Gastrocnemius medialis (tissue), 4 donors: ENCODE results near the gene TDRD5. TPM values are rescaled to one million over a fixed set of nuclear protein-coding genes. Genes with fewer than 3 reads are reported as not detected.

ENCODE experiments used
- ATAC-seq, 2 donors: fragments of 150-250 bp; one replicate each; pipeline ENCODE4 v1.9.1; 2016
- DNase-seq, 2 donors: peaks; one replicate each; pipeline ENCODE4 v3.0.0-alpha.2; 2019
- H3K27ac ChIP-seq, 4 donors: fragments of 200-600 bp; sonication (generic); 1 replicate in 1 of 4; 2 replicates in 3 of 4; pipeline ENCODE4 v1.5.1; 2016 to 2018; ENCODE audit warnings: mild to moderate bottlenecking in 2 of 4, moderate library complexity in 1 of 4
- H3K27me3 ChIP-seq, 3 donors: fragments of 200-600 bp; sonication (generic) in 2 of 3; 1 replicate in 1 of 3; 2 replicates in 2 of 3; pipeline versions ENCODE4 v1.5.1 to v1.6.0; 2016 to 2019; ENCODE audit warnings: mild to moderate bottlenecking in 1 of 3, moderate library complexity in 1 of 3
- H3K36me3 ChIP-seq, 2 donors: fragments of 200-600 bp; sonication (generic) in 1 of 2; one replicate each; pipeline ENCODE4 v1.5.1; 2017 to 2018
- H3K4me1 ChIP-seq, 2 donors: fragments of 200-600 bp; sonication (generic) in 1 of 2; one replicate each; pipeline ENCODE4 v1.5.1; 2016 to 2017; ENCODE audit warnings: mild to moderate bottlenecking in 2 of 2
- H3K4me3 ChIP-seq, 4 donors: fragments of 200-600 bp; sonication (generic) in 3 of 4; 1 replicate in 1 of 4; 2 replicates in 3 of 4; pipeline ENCODE4 v1.5.1; 2016 to 2019; ENCODE audit warnings: mild to moderate bottlenecking in 2 of 4
- H3K9me3 ChIP-seq, 3 donors: fragments of 200-600 bp; sonication (generic) in 2 of 3; 1 replicate in 1 of 3; 2 replicates in 2 of 3; pipeline ENCODE4 v1.5.1; 2016 to 2019
- POLR2A ChIP-seq, 2 donors: fragments of 450-650 bp; IDR thresholded peaks; one replicate each; pipeline ENCODE4 v1.6.1; 2017; ENCODE audit warnings: antibody characterized with exemption in 2 of 2, mild to moderate bottlenecking in 2 of 2, moderate library complexity in 2 of 2
- in situ Hi-C, 4 donors: fragments of 200-750 bp; cut with MboI; loops; one replicate each; pipeline versions ENCODE4 v1.15.0 to v1.8.0; 2017; ENCODE audit warnings: low sequenced_read_pairs in 4 of 4
- intact Hi-C: fragments of 100-400 bp; cut with DNase I; formaldehyde crosslinking; loops from one replicate; pipeline ENCODE4 v1.15.1; 2023; ENCODE audit warnings: low total_unique reads
- total RNA-seq, 4 donors: library from RNA; depleted of rRNA; stranded (reverse); fragments of >200 nt; gene quantifications; one replicate each; pipeline versions ENCODE4 v1.1.0 to v1.2.3, GENCODE V29; 2016
- TF ChIP-seq, protein P1 (sequence below), 5 experiments: fragments of 450-650 bp in 3 of 5; fragments of 200-600 bp in 2 of 5; sonication (generic) in 2 of 5; IDR thresholded peaks in 4 of 5; conservative IDR thresholded peaks in 1 of 5; 1 replicate in 4 of 5; 2 replicates in 1 of 5; pipeline ENCODE4 v1.5.1; 2016 to 2019; ENCODE audit warnings: antibody characterized with exemption in 5 of 5, mild to moderate bottlenecking in 3 of 5, moderate library complexity in 3 of 5

TDRD5 gene
- total RNA-seq, 4 donors from 2014 or later = not detected

GRCh38 chr1:179548666-179549367, 42.8 kb upstream of the TDRD5 start:
- intact Hi-C loops (no loop called here), in situ Hi-C loops (no loop called here)
- ATAC-seq (no peak), DNase-seq (no peak)
- Histone ChIP-seq H3K4me1 (no peaks in the 10 kb centered on the region), H3K27me3 (no peaks in the 10 kb centered on the region), H3K4me3 (no peak overlapping the region), H3K9me3 (no peaks in the 10 kb centered on the region), H3K36me3 (no peaks in the 10 kb centered on the region), H3K27ac (no peak overlapping the region)
- no peak for TF ChIP-seq POLR2A (IDR thresholded peaks at IDR 0.05)
- TF ChIP-seq, protein P1, sequence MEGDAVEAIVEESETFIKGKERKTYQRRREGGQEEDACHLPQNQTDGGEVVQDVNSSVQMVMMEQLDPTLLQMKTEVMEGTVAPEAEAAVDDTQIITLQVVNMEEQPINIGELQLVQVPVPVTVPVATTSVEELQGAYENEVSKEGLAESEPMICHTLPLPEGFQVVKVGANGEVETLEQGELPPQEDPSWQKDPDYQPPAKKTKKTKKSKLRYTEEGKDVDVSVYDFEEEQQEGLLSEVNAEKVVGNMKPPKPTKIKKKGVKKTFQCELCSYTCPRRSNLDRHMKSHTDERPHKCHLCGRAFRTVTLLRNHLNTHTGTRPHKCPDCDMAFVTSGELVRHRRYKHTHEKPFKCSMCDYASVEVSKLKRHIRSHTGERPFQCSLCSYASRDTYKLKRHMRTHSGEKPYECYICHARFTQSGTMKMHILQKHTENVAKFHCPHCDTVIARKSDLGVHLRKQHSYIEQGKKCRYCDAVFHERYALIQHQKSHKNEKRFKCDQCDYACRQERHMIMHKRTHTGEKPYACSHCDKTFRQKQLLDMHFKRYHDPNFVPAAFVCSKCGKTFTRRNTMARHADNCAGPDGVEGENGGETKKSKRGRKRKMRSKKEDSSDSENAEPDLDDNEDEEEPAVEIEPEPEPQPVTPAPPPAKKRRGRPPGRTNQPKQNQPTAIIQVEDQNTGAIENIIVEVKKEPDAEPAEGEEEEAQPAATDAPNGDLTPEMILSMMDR (IDR thresholded peaks at IDR 0.05 in 4 of 5, conservative IDR thresholded peaks at IDR 0.05 in 1 of 5) = no peak

- H3K36me3 ChIP-seq = no peaks in the 10 kb centered on the region
- DNase-seq (no peak), ATAC-seq (no peak)
- intact Hi-C loops (no loop called here), in situ Hi-C loops (no loop called here)
- no peaks in the 10 kb centered on the region for H3K27me3 ChIP-seq
- no peak overlapping the region for H3K27ac ChIP-seq
- no peak overlapping the region for H3K4me3 ChIP-seq
- H3K9me3 ChIP-seq = no peaks in the 10 kb centered on the region
- TF ChIP-seq POLR2A (IDR thresholded peaks at IDR 0.05) = no peak
- TF ChIP-seq, protein P1 (IDR thresholded peaks at IDR 0.05 in 4 of 5, conservative IDR thresholded peaks at IDR 0.05 in 1 of 5) = no peak
- H3K4me1 ChIP-seq = no peaks in the 10 kb centered on the region
These were observed 42.3 kb upstream of the TDRD5 start for GRCh38 chr1:179549368-179549700.

DNA sequence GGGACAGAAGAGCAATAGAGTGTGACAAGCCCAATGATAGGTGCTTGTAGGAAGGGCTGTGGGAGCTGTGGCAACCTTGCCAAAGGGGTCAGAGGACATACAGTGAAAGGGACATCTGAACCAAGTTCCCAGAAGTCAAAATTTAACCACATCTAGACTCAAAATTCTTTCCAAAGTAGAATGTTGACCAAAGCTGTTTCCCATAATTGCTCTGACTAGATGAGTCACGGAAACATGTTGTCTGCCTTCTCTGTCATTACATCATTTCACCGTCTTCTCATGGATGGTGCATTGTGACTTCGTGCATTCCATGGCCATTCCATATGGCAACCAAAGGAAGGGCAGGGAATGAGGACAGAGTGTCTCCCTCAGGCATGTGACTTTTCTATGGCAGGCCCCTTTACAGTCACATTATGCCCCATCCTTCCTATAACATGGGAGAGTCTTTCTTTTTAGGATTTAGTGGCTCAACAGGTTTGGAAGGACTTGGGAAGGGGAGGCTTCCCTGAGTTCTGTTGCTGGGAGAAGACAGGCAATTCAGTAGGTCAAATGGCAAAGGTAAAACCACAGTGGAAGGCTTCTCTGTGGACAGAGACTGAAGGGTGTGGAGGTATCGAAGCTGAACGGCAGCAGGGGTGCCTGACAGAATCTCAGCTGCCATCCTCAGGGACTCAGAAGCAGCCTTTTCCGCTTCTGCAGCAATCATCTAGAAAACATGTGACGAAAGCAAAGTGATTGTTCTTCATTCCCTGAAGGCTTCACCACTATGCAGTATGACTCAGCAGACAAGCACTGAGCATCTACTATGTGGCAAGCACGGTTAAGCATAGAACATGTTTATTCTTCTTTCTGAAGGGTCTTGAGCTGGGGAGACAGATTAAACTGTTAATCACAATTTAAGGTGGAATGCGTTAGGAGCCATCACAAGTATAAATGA, 40.6 kb upstream of the TDRD5 start:
- Histone ChIP-seq H3K4me3 (no peak overlapping the region), H3K36me3 (no peaks in the 10 kb centered on the region), H3K9me3 (no peaks in the 10 kb centered on the region), H3K27ac (no peak overlapping the region), H3K27me3 (no peaks in the 10 kb centered on the region), H3K4me1 (no peaks in the 10 kb centered on the region)
- in situ Hi-C loops = no loop called here
- DNase-seq (no peak), ATAC-seq (peak; percentile 47 to 61)
- intact Hi-C loops = no loop called here
- TF ChIP-seq, protein P1 (IDR thresholded peaks at IDR 0.05 in 4 of 5, conservative IDR thresholded peaks at IDR 0.05 in 1 of 5) = no peak
- no peak for TF ChIP-seq POLR2A (IDR thresholded peaks at IDR 0.05)

DNA sequence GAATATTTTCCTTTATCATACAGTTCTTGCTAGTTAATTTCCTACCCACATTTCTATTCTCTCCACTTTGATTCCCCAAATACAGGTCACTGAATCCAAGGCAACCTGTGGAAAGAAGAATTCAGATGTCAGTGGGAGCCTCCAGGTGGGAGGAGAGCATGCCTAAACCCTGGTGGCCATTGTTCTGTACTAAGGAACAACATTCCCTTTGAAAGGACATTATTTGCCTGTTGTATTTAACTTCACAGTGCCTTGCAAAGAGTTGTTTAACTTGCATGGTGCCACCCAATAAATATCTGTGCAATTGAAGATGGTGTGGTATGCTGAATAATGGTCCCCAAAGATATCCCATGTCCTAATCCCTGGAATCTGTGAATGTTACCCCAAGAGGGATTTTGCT, 37.2 kb upstream of the TDRD5 start:
- intact Hi-C loops (no loop called here), in situ Hi-C loops (no loop called here)
- ATAC-seq (no peak), DNase-seq (no peak)
- Histone ChIP-seq H3K36me3 (no peaks in the 10 kb centered on the region), H3K4me3 (no peak overlapping the region), H3K4me1 (no peaks in the 10 kb centered on the region), H3K9me3 (no peaks in the 10 kb centered on the region), H3K27me3 (no peaks in the 10 kb centered on the region), H3K27ac (no peak overlapping the region)
- TF ChIP-seq, protein P1 (IDR thresholded peaks at IDR 0.05 in 4 of 5, conservative IDR thresholded peaks at IDR 0.05 in 1 of 5) = no peak
- TF ChIP-seq POLR2A (IDR thresholded peaks at IDR 0.05) = no peak
